Activated CD4-positive, alpha-beta T cell treated with anti-CD3 and anti-CD28 coated beads for 36 hours (primary cell): Measurements from ENCODE around the gene SIAE. TPM values are rescaled to one million over a fixed set of nuclear protein-coding genes. Genes with fewer than 3 reads are reported as not detected.

ENCODE experiments used
- total RNA-seq, 2 experiments: library from RNA; stranded (reverse); gene quantifications; one replicate each; pipeline ENCODE4 v1.2.3, GENCODE V29; 2021

SIAE gene
- total RNA-seq, 2 experiments from 2014 or later: 9.4 to 12.2 TPM

Other genes starting within 250 kb of the SIAE start
- not detected for gene OR8B4, start 248.9 kb downstream of the SIAE start, total RNA-seq
- gene OR8B8, start 228.0 kb downstream of the SIAE start, total RNA-seq: not detected
- not detected for gene OR8B12, start 130.1 kb downstream of the SIAE start, total RNA-seq
- gene OR8A1, start 103.7 kb downstream of the SIAE start, total RNA-seq: not detected
- gene PANX3, start 62.3 kb downstream of the SIAE start, total RNA-seq: not detected
- 10 to 100 TPM; 29.6 to 40.6 TPM for gene TBRG1, start 50.9 kb downstream of the SIAE start, total RNA-seq
- gene SPA17, start 165 bp upstream of the SIAE start, total RNA-seq: 1 to 10 TPM; 3.9 to 4.7 TPM
- gene NRGN, start 66.2 kb upstream of the SIAE start, total RNA-seq: 10 to 100 TPM; 13.5 to 18.1 TPM
- gene VSIG2, start 78.5 kb upstream of the SIAE start, total RNA-seq: not detected
- gene ESAM, start 88.6 kb upstream of the SIAE start, total RNA-seq: under 1 TPM; 0.39 to 0.53 TPM
- gene MSANTD2, start 126.7 kb upstream of the SIAE start, total RNA-seq: 1 to 10 TPM; 6.9 to 8.6 TPM
- 10 to 100 TPM; 21.9 to 26.1 TPM for gene ROBO3, start 191.7 kb upstream of the SIAE start, total RNA-seq
- not detected for gene ROBO4, start 224.1 kb upstream of the SIAE start, total RNA-seq
- not detected for gene HEPN1, start 245.5 kb upstream of the SIAE start, total RNA-seq